ENCODE data around the gene NFATC2. TPM values are rescaled to one million over a fixed set of nuclear protein-coding genes. Genes with fewer than 3 reads are reported as not detected.
"Not testable (repeated sequence)": the region's sequence is repeated elsewhere in the genome, so short reads cannot be mapped to it uniquely, and the experiment has no call there.

Gene NFATC2
- total RNA-seq, 2 donors from 2014 or later, result 4.3 to 8.4 TPM

- intact Hi-C loops (cut with DNase I), result loop anchor here (10.0 kb wide), 1 partner anchor 115 kb away; no protein-coding TSS in a partner anchor
- Histone ChIP-seq H3K27me3 (replicated peaks; ENCODE audit: insufficient read depth) (no peaks in the 10 kb centered on the region), H3K4me3 (no peak overlapping the region), H3K27ac (peak overlapping the region; percentile 38 to 42), H3K4me1 (replicated peaks) (no peaks in the 10 kb centered on the region), H3K9me3 (no peaks in the 10 kb centered on the region), H3K36me3 (no peaks in the 10 kb centered on the region)
- no peak for DNase-seq (ENCODE audit: low spot score)
- 57% methylated on average over 25 of the region's 25 CpGs for WGBS
- no peak for TF ChIP-seq CTCF (IDR thresholded peaks at IDR 0.05)
- TF ChIP-seq POLR2A (IDR thresholded peaks at IDR 0.05), result no peak
These were observed 27.6 kb upstream of the NFATC2 start for GRCh38 chr20:51569815-51570738.

- H3K4me1 ChIP-seq (replicated peaks); H3K27me3 ChIP-seq (replicated peaks; ENCODE audit: insufficient read depth); H3K27ac ChIP-seq; H3K9me3 ChIP-seq; DNase-seq (ENCODE audit: low spot score); H3K36me3 ChIP-seq; H3K4me3 ChIP-seq: not testable (repeated sequence)
- 77% methylated on average over 3 of the region's 3 CpGs for WGBS
- intact Hi-C loops (cut with DNase I), result loop anchor here (10.0 kb wide), 1 partner anchor 114 kb away; no protein-coding TSS in a partner anchor
These were observed 26.0 kb upstream of the NFATC2 start for GRCh38 chr20:51568533-51568932.

- Histone ChIP-seq H3K36me3 (no peaks in the 10 kb centered on the region), H3K27me3 (replicated peaks; ENCODE audit: insufficient read depth) (no peaks in the 10 kb centered on the region), H3K4me1 (replicated peaks) (no peaks in the 10 kb centered on the region), H3K4me3 (no peak overlapping the region), H3K9me3 (no peaks in the 10 kb centered on the region), H3K27ac (no peak overlapping the region)
- no peak for DNase-seq (ENCODE audit: low spot score)
- TF ChIP-seq POLR2AphosphoS5 (IDR thresholded peaks at IDR 0.05), result no peak
- TF ChIP-seq CTCF (IDR thresholded peaks at IDR 0.05), result no peak
- no peak for TF ChIP-seq POLR2A (IDR thresholded peaks at IDR 0.05)
- intact Hi-C loops (cut with DNase I), result loop anchor here (10.0 kb wide), 1 partner anchor 113 kb away; no protein-coding TSS in a partner anchor
- WGBS, result 69% methylated on average over 5 of the region's 5 CpGs
These were observed 25.1 kb upstream of the NFATC2 start for GRCh38 chr20:51567622-51568021.

GRCh38 chr20:51566594-51566993 is 24.1 kb upstream of the NFATC2 start:
- no peak for TF ChIP-seq POLR2A (IDR thresholded peaks at IDR 0.05)
- no peak for TF ChIP-seq POLR2AphosphoS5 (IDR thresholded peaks at IDR 0.05)
- no peak for TF ChIP-seq CTCF (IDR thresholded peaks at IDR 0.05)
- Histone ChIP-seq H3K27me3 (replicated peaks; ENCODE audit: insufficient read depth) (no peaks in the 10 kb centered on the region), H3K4me3 (no peak overlapping the region), H3K27ac (peak overlapping the region in 1 of 2 donors; percentile 17), H3K9me3 (no peaks in the 10 kb centered on the region), H3K4me1 (replicated peaks) (no peaks in the 10 kb centered on the region), H3K36me3 (no peaks in the 10 kb centered on the region)
- intact Hi-C loops (cut with DNase I), result loop anchor here (10.0 kb wide), 1 partner anchor 112 kb away; no protein-coding TSS in a partner anchor
- 82% methylated on average over 4 of the region's 4 CpGs for WGBS
- DNase-seq (ENCODE audit: low spot score), result no peak

DNA sequence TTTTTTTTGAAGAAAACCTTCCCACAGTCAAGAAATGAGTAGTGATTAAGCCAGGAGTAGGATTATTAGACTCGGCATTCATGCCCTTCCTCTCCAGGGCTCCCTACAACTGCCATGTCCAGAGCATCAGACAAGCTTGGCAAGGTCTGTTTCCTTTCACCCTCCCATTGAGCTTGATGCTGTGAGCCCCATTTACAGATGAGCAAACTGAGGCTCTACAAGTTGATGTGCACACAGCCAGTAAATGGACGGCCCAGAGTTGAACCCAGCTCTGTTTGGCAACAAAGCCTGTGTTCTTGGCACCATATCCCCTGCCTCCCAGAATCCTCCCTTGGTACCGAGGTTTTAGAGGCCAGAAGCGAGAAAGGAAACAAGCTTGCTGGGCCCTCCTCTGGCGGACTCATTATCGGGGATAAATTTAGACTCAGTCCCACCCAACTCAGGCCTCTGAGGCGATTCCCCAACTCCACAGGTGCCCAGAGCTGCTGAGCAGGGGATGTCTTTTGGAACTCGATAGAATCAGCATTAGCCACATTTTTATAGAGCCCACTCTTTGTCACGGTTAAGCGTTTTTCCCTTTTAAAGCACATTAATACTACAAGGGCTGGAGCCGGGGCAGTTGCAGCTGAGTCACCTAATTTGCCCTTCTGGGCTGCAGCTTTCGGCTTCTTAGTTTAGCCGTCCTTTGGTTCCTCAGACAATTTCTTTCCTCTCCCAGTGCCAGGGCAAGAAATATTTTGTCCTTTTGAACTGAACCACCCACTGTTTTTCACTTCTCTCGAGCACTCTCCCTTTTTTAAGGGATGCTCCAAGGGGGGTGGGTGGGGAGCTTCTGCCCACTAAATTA is 23.0 kb upstream of the NFATC2 start:
- Histone ChIP-seq H3K27ac (peak overlapping the region in 1 of 2 donors; percentile 17), H3K9me3 (no peaks in the 10 kb centered on the region), H3K4me3 (no peak overlapping the region), H3K4me1 (replicated peaks) (peaks cover under 1% of the 10 kb centered on the region), H3K27me3 (replicated peaks; ENCODE audit: insufficient read depth) (no peaks in the 10 kb centered on the region), H3K36me3 (no peaks in the 10 kb centered on the region)
- DNase-seq (ENCODE audit: low spot score), result no peak
- TF ChIP-seq POLR2A (IDR thresholded peaks at IDR 0.05) (no peak), CTCF (IDR thresholded peaks at IDR 0.05) (no peak), POLR2AphosphoS5 (IDR thresholded peaks at IDR 0.05) (no peak)
- intact Hi-C loops (cut with DNase I), result loop anchor here (10.0 kb wide), 1 partner anchor 111 kb away; no protein-coding TSS in a partner anchor
- 32% methylated on average over 14 of the region's 14 CpGs for WGBS
